Activated T-cell treated with anti-CD3 and anti-CD28 coated beads for 24 hours (primary cell): Measurements from ENCODE around the gene HOXD13.

Source experiments
- DNase-seq: peaks from one replicate; pipeline ENCODE4 v3.0.0-alpha.2; 2020; ENCODE audit warnings: low read depth

HOXD13 gene

DNA sequence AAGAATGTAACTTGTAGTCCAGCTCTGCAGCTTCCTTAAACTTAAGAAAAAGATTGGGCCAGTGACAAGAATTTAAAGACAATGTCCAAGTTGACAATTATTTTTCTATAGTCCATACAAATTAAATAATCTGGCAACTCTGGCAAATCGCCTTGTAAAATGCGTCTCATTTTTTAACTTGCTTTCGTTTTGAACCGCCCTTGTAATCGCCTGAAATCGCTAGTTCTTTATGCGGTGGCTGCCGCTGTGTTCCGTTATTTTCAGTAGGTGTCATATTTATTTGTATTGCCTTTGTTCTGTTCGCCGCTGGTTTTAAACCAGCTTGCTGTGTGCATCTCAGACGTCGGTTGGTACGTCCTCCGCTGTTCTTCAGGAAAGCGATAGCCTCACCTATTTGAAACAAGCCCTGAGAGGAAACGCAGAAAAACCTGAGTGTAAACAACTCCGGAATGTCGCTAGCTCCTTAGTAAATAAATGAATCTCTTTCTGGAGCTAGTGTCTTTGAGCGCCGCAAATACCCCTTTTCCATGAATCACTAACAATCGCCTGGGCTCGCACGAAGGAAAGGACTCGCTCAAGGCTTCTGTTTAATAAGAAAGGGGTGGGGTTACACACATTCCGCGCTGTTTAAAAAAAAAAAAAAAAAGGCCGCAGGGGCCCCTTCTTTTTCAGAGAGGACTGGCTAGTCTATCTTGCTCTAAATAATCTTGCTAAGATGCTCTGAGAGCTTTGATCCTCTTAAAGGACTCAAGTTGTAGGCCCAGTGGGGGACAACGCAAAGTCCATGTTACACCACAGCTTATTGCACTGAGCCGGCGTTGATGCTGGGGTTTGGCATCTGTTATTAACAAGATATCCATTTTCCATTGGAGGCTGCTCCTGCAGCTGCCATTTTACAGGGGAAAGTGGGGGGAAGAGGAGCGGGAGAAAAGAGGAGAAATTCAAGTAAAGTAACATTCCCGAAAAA, 40.0 kb downstream of the HOXD13 start:
- DNase-seq = no peak

DNA sequence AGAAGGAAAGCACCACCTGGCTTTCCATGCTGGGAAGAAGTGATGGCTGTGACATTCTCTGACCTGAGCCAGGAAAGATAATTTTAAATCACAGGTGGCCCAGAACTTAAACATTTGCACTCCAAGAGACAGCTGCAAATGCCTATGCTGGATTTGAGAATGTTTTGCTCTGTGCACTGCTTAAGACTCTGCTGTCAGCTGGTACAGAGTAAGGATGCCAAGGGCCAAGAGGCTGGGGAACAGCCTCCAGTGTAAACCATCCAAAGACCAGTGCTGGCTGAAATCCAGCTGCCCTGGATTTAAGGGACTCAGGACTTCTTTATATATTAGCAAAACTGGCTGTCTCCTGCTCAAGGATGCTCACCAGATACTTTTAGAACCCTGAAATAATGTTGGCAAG, 40.9 kb downstream of the HOXD13 start:
- DNase-seq = no peak

DNA sequence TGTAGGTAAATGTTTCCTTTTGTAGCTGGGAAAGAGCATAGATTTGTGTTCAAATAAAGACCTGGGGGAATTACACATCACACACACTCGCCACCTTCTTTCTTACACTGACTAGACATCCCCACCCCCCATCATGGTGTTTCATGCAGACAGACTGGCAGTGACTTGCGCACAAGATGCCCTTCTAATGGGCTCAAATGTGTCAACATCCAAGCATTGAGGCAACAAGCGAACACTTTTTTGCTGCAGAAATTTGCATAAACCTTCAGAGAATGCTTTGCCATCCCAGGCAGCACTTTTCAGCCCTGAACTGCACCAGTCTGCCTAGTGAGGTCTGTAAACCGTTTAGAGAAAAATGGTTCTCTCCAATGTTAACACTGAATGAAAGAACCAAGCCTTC, 41.5 kb downstream of the HOXD13 start:
- DNase-seq = no peak

DNA sequence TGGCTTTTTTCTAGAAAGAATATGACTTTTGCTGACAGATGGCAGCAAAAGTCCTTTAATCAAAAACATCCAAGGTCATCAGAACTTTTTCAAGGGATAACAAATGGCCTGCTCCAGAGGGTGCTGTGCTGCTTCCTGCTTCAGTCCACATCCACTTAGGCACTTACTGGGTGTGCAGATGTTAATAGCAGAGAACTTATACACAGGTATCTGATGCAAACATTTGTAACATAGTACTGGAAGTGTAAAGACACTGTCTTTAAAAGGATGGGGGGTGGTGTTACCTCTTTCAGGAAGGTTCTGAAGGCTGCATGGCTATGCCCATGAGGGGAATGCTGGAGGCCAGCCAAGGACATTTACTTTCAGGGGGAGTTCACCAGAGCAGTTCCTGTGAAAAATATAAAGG, 42.5 kb downstream of the HOXD13 start:
- no peak for DNase-seq

DNA sequence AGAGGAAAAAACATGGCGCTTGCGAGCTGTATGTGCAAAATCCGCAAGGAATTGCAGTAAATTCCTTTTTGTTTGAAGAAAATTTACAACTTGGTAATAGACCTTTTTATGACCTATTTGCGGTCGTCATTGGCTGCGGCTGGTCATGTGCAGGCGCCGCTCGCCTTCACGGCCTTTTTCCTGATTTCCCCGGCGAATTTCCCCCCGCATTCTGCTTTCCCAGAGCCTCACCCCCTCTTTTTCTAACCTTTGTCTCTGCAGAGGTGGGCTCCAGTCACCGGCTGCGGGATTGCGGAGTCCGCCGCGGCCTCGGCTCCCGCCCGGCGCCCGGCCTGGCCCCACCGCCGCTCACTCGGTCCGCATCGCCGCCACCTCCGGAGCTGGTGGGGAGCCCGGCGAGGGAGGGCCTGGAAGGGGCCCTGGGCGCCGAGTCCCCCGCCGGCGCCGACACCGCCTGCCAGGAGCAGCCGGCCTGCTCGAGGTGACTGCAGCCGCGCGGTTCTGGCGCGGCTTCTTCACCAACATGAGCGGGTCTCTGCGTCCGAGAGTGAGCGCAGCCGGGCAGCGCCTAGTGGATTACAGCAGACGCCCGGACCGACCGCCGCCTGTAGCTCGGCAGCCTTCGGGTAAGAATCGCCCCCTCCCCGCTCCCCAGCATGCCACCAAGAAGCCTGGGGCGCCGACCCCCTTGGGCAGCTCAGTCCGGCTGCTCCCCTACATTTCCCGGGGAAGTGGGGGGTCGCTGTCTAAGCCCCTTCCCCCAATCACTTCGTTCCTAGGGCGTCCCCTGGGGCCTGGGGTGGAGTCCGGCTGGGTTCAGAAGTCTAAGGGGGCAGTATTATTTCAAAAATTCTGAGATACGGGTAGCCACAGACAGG, 44.1 kb downstream of the HOXD13 start:
- no peak for DNase-seq

DNA sequence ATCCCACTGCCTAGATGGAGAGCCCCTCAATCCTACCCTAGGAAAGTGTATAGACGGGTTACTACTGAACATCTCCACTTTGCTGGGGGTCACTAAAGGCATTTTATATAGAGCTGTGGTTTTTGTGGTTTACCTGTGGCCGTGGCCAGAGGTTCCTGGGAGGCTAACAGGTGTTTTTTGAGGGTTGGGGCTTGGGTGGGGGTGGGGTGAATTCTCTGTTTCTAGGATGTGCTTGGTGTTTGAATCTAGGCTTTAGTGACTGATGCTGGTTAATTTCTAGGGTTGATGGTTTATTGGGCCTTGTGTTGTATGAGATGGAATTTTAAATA, 44.7 kb downstream of the HOXD13 start:
- no peak for DNase-seq

DNA sequence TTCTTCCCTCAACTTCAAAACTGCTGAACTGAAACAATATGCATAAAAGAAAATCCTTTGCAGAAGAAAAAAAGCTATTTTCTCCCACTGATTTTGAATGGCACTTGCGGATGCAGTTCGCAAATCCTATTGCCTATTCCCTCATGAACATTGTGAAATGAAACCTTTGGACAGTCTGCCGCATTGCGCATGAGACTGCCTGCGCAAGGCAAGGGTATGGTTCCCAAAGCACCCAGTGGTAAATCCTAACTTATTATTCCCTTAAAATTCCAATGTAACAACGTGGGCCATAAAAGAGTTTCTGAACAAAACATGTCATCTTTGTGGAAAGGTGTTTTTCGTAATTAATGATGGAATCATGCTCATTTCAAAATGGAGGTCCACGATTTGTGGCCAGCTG, 45.4 kb downstream of the HOXD13 start:
- no peak for DNase-seq

DNA sequence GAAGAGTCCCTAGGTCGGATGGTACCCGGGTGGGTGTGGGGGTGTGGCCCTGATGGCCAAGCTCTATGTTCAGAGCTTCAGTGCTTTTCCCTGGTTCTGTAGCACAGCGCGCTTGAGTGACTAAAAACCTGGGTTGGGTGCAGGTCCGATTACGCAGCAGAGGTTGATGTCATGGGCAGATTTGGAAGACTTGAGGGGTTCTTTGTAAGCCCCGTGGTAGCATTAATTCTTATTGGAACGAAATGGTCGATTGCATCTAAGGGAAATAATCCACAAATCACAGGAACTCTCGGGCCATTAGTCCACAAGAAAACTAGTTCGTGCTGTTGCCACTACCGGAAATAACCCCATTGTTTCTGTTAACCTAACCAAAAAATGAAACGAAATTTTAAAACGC, 46.0 kb downstream of the HOXD13 start:
- DNase-seq = no peak

DNA sequence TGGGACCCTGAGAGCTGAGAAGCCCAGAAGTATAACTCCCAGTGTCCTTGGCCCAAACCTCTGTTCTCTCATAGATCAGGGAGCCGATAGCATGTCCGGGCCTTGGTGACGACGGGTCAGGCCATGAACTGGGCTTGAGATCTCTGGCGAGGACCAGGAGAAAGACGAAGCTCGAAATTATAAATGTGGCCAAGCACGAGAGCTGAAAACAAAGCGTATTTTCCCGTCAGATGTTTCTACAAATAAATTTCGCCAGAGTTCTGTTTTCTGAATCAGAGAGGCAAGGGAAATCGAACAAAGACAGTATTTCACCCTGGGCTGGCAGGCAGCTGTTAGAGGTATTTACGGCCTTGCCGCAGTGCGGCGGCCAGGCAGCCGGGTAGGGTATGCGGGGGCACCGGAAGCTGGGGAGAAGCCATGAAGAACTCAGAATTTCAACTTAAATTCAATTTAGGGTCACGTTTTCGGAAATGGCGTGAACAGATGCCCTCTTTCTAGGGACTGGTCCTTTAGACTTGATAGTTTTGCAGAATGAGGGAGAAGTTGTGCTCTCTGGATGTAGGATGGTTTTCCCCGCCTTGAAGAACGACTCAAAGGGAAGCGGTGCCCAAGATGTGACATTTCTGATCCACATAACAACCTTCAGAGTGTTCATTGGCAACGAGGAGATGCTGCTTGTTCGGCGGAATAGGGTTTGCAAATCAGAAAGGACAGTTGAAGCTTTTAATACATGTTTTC, 46.6 kb downstream of the HOXD13 start:
- no peak for DNase-seq

DNA sequence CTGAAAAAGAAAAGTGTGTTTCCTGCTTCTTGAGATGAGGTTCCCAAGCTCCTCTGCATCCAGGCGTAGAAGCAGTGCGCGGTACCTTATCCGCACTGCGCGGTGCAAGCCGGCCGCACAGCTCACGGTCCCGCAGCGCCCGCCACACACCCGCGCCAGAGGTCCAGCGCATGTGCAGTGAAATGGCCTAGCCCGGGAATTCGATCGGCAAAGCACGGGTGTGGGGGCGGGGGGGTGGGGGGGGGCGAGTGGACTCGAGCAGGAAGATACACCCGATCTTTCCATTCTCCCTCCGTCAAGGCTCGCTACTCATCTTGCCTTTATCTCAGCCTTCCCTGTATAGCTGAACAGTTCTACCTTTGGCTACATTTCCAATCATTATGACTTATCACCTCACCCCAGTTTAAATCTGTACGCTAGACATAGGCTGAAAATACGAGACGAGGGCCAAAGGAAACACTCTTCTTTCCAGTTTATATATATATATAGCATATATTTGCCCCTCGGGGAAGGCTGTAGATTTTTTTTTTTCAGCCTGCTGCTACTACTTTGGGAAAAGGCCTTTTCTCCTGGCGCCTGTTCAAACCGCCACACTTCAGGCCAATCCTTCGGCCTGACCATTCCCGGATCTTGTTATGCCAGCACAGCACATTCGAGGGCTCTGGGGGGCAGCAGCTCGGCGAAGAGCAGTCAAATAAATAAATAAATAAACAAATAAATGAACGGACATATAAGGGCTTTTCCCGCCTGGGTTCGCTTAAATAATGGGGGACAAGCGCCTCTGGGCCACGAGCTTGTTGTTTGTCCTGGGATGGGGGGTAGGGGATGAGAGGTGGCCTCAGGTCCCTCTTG, 47.4 kb downstream of the HOXD13 start:
- DNase-seq = no peak

DNA sequence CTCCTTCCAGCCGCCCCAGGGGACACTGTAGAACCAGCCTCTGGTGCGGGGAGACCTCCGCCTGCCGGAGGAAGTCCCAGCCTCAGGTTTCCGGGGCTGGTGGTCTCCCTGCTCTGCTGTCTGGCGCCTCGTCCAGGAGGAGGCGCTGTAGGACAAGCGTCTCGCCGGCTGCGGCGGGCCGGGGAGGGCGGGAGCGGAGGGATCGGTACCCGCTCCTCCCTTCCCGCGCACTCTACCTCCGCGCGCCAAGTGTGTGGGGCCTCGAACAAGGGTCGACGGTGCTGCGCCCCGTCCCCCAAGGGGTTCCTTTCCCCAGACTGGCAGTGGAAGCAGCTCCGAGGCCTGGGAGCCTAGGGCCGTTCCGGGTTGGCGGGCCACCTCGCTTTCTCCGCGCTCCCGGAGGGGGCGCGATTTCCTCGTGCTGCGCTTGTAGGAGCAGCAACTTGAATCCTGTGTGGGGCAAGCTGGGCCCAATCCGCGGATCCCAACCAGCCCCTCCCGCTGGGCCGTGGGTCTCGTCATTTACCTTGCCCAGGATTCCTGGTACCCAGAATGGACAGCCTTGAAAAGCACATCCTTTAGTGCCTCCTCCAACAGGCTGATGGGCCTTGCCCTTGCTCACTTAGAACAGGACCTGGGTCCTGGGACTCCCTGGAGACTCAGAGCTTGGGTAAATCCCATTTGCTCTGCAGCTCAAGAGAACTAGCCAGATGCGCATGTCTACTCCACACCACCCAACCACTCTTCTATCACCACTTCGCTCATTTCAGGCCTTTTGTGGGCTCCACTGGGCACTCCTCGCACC, 48.2 kb downstream of the HOXD13 start:
- peak; percentile 68 for DNase-seq

DNA sequence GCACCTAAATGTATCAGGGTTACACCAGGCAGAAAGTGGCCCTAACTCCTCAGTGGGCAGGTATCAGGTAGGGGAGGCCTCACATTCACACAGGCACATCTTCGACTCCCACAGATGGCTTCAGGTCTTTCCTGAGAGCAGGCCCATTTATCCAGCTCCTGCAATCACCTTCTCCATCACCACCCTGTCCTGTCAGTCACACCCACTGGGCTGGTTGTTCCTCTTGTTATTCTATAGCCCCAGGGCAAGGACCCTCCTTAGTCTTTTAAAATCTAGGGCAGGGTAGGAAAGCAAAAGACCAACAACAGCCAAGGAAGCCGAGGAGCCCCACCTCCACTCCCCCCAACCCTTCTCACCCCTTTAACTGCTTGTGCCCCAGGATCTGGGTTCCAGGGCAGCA, 49.8 kb downstream of the HOXD13 start:
- DNase-seq = no peak
